PFSK-1 (cell line): Measurements from ENCODE around the gene HDAC3.

Experiments
- FOXP2 ChIP-seq: optimal IDR thresholded peaks from 2 replicates; pipeline ENCODE3; 2011; ENCODE audit warnings: borderline replicate concordance, control low read depth, inconsistent platforms; ENCODE audit not compliant: insufficient read depth; ENCODE audit errors: extremely low read length, extremely low read depth
- POLR2AphosphoS5 ChIP-seq: IDR thresholded peaks from 2 replicates; pipeline ENCODE4 v1.6.1; 2012; ENCODE audit warnings: low read depth, mild to moderate bottlenecking, control low read depth, low read length, moderate library complexity
- SIN3A ChIP-seq: IDR thresholded peaks from 2 replicates; pipeline ENCODE4 v1.6.1; 2012; ENCODE audit warnings: mild to moderate bottlenecking, low read length, moderate library complexity, borderline replicate concordance; ENCODE audit not compliant: insufficient read depth
- TAF1 ChIP-seq: IDR thresholded peaks from 2 replicates; pipeline ENCODE4 v1.6.1; 2012; ENCODE audit warnings: low read length, control low read depth, borderline replicate concordance; ENCODE audit not compliant: insufficient read depth
- TF ChIP-seq, protein P1 (sequence below), 2 experiments: IDR thresholded peaks; 2 replicates each; pipeline versions ENCODE4 v1.6.1 to v1.8.0; 2011 to 2012; ENCODE audit warnings: low read depth in 2 of 2, low read length in 2 of 2, control low read depth in 1 of 2, inconsistent platforms in 1 of 2, mild to moderate bottlenecking in 1 of 2, moderate library complexity in 1 of 2; ENCODE audit not compliant: insufficient read depth in 1 of 2

DNA sequence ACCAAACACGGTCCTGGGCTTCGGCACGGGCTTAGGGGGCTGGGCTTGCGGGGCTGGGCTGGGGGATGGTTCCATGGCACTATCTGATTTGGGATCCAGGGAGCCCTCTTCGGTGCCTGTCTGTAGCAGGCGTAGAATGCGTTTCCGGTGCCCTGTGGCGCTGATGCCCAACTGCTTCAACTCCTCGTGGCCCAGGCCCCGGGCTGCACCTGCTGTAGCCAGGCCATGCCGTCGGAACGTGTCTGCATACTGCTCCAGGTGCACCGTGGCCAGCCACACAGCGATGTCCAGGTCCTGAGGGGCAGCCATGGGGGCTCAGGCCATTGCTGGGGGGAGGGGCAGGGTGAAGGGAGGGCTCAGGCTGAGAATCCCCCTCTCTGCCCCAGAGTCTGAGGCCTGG is 43.5 kb upstream of the HDAC3 start:
- TF ChIP-seq TAF1 (no peak), SIN3A (no peak), POLR2AphosphoS5 (no peak), FOXP2 (no peak)
- TF ChIP-seq, protein P1, sequence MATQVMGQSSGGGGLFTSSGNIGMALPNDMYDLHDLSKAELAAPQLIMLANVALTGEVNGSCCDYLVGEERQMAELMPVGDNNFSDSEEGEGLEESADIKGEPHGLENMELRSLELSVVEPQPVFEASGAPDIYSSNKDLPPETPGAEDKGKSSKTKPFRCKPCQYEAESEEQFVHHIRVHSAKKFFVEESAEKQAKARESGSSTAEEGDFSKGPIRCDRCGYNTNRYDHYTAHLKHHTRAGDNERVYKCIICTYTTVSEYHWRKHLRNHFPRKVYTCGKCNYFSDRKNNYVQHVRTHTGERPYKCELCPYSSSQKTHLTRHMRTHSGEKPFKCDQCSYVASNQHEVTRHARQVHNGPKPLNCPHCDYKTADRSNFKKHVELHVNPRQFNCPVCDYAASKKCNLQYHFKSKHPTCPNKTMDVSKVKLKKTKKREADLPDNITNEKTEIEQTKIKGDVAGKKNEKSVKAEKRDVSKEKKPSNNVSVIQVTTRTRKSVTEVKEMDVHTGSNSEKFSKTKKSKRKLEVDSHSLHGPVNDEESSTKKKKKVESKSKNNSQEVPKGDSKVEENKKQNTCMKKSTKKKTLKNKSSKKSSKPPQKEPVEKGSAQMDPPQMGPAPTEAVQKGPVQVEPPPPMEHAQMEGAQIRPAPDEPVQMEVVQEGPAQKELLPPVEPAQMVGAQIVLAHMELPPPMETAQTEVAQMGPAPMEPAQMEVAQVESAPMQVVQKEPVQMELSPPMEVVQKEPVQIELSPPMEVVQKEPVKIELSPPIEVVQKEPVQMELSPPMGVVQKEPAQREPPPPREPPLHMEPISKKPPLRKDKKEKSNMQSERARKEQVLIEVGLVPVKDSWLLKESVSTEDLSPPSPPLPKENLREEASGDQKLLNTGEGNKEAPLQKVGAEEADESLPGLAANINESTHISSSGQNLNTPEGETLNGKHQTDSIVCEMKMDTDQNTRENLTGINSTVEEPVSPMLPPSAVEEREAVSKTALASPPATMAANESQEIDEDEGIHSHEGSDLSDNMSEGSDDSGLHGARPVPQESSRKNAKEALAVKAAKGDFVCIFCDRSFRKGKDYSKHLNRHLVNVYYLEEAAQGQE (IDR thresholded peaks at IDR 0.05; ENCODE audit: insufficient read depth in 1 of 2, low read depth in 2 of 2, low read length in 2 of 2): no peak
